HG02938 (cell line): ENCODE results near the gene TMEM82.

Experiments
- ATAC-seq: cut with Tn5 transposase; IDR thresholded peaks from one replicate; pipeline ENCODE4 v1.9.1; 2021; ENCODE audit warnings: mild to moderate bottlenecking, moderate library complexity; ENCODE audit not compliant: unreplicated experiment

Gene TMEM82

DNA sequence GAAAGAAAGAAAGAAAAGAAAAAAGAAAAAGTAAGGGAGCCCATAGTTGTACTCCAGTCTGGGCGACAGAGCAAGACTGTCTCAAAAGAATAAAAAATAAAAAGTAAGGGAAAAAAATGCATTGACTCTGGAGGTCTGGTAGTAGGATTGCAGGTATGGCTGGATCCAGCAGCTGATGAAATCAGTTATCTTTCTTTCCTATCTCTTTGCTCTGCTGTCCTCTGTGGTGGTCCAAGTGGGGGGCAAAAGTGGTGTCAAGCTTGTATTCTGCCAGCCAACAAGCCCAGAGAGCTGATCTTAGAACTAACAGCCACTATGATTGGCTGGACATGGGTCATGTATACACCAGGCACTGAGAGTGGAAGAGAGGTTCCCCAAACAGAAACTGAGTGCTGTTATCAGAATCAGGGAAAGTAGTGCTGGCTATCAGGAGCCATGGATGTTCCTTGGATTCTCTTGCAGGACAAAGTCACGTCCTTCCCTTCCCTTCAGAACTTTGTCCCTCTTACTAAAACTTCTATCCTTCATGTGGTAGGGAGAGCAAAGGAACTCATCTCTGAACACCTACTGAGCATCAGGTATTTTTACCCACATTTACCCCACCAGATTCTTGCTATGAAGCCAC, 12.8 kb downstream of the TMEM82 start:
- ATAC-seq, result no peak

DNA sequence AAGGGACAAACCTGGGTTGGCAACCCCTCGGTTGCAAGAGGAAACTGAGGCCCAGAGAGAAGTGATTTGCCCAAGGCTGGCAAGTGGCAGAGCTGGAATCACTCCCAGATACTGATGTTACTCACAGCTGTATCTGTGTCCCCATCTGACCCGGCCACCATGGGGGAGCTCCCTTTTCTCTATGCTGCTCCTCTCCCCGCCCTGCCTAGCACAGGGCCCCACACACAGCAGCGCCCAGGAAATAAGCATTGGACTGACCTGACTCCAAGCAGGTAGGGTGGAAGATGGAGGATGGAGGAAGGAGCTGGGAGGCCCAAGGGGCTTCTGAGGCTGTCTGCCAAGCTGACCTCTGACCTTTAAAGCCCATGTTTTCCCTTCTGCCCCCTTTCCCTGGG, 13.3 kb downstream of the TMEM82 start:
- no peak for ATAC-seq

DNA sequence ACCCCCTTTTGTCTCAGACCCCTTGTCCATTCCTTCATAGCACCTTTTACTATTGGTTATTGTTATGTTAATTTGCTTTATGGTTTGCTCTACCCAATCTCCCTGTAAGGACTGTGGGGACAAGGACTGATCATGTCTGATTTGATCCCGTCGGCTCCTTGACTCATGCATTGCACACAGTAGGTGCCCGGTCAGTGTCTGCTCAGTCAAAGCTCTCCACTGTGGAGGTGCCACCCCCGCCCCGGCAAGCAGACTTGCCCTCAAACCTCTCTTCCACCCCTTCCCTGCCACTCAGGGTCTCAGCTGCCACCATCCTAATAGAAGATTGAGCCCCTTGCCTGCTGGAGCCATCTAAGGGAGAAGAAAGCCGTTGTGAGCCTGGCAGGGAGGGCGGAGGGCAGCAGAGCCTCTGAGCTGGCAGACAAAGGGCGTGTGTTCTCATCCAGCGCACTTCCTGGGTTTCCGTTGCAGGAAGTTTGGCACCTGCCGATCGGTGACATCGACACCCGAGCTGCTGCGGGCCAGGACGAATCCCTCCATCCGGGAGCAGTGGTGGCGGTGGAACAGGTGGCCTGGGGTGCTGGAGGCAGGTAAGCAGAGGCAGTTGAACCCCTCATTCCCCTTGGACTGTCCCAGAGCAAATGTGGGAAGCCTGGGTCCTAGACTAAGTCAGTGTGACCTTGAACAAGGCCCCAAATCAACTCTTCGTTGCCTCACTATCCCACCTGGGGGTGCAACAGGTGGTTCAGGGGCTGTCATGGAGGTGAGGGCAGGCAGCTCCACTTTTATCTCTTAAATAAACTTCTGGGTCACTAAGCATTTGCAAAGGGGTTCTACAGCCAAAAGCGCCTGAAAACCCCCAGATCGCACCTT, 14.1 kb downstream of the TMEM82 start:
- no peak for ATAC-seq

DNA sequence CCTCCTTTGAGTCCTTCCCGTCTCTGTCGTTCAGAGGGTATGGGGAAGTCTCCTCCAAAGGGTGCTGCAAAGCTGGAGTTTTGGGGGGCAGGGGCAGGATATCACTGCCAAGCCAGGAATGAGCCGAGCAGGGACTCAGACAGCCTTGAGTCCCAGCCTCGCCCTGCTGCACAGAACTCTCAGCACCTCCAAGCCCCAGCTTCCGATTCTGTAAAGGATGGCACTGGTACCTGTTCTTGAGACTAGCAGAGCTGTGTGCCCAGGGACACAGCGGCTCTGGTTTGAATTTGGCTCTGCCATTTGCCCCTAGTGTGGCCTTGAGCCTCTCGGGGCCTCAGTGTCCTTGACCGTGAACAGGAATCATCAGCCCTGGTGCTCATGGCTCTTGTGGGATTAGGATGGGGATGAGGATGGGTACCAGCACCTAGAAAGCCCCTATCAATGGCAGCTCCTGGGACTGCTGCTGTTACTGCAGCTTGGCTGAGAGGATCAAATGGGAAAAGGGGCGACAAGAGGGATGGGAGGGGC, 14.8 kb downstream of the TMEM82 start:
- no peak for ATAC-seq

DNA sequence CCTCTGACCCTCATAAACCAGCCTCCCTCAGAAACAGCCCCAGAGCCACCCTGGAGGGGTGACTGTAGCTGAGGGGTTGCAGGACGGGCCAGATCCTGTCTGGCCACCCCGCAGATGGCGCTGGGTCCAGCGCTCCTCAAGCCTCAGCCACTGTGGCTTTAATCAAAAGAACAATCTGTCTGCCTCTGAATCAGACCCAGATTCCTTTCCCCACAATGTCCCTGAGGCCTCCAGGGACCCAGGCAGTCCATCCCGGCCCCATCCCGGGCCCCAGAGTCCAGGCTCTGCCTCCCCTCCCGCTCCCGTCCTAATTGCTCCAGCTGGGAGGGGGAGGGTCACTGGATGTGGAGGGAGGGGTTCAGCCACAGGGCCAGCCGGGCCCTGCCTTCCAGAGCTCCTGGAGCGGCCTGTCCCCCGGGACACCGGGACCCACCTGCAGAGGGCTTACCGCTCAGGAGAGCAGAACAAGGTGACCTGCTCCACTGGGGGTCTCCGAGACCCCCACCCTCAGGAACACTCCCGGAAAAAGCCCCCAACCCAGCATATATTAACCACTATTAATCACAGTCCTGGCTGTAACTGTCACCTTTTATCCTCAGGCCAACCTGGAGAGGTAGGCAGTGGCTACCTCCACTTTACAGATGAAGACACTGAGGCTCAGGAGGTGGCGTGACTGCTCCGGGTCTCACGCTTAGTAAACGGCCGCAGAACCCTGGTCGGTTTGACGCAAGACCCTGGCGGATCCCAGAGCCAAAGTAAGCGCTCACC, 15.5 kb downstream of the TMEM82 start:
- no peak for ATAC-seq

DNA sequence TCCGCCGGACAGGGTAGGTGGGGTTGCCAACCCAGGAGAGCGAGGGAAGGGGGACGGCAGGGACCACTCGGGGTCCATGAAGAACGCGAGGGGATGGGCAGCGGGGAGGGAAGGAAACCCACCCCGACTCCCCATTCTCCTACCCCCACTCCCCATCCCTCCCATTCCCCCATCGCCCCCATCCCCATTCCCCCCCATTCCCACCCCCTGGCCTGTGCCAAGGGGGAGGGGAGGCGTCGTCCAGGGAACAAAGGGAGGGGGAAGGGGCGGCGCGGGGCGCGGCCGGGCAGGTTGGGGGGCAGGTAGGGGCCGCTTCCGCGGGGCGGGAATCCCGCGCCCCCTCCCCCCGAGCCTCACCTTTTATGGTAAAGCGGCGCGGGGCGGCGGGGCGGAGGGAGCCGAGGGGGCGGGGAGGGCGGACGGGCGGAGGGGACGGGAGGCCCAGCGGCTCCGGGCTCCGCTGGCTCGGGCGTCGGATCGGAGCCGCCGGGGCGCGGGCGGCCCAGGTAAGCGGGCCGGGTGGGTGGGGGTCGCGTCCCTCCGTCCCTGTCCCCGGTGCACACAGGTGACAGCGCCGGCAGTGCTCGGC, 16.1 kb downstream of the TMEM82 start, which contains the start of gene FBLIM1:
Gene FBLIM1 (plus strand): TSS at position 453 of the 589 bp plus-strand sequence. CDS start 6,189 bp downstream, outside the sequence.
- no peak for ATAC-seq

DNA sequence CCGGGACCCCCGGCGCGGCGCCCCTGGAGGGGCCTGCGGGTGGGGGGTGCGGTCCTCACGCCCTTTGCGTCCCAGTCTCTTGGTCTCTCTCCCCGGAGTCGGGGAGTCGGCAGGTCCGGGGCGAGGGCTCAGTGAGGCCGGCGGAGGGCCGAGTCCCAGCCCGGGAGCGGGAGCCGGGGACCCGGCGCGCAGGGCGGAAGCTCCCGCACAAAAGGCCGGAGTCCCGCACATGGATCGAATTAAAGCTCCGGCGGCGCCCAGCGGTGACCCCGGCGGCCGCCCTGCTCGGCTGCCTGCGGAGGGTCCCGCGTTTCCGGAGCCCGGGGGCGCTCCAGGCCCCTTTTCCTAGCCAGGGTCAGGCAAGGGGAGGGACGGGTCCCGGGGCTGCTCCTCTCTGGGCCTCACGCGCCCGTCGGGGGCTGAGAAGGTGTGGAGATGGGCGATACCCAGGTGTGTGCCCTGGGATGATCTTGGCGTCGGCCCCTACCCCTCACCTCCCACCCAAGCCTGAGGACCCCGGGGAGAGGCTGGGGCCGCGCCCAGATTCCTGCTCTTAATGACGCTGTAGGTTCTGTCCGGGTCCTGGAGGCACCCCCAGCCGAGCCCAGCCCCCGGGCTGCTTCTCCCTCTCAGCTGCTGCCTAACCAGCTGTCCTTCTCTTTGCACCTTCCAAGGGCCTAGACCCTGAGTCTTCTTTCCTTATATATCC, 16.8 kb downstream of the TMEM82 start:
- no peak for ATAC-seq

DNA sequence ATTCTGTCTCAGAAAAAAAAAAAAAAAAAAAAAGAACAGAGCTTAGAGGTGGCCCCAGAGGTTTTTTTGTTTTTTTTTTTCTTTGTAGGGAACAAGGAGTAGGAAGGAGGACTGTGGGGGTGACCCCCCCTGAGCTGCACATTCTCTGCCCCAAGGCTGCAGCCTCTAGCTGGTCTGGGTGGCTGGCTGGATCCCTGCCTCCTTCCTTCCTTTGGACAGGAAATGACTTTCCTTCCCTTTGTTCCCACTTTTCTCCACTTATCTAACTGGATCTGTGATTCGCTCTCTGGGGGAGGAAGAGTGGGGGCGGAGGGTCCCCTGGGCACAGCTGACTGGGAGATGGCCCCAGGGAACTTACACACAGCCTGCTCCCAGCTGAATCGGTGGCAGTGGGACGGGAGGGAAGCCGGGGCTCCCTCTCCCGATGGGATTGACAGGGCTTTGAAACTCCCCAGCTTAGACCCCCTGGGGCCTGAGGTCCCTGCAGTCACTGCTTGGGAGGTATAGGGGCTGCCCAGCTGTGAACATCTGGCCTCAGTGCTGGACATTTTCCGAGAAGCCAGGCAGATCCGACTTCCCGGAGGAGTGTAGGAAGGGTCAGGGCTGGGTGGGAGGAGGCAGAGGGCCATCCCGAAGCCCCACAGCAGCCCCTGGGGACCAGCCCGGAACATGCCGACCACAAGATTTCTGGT, 18.4 kb downstream of the TMEM82 start:
- no peak for ATAC-seq

DNA sequence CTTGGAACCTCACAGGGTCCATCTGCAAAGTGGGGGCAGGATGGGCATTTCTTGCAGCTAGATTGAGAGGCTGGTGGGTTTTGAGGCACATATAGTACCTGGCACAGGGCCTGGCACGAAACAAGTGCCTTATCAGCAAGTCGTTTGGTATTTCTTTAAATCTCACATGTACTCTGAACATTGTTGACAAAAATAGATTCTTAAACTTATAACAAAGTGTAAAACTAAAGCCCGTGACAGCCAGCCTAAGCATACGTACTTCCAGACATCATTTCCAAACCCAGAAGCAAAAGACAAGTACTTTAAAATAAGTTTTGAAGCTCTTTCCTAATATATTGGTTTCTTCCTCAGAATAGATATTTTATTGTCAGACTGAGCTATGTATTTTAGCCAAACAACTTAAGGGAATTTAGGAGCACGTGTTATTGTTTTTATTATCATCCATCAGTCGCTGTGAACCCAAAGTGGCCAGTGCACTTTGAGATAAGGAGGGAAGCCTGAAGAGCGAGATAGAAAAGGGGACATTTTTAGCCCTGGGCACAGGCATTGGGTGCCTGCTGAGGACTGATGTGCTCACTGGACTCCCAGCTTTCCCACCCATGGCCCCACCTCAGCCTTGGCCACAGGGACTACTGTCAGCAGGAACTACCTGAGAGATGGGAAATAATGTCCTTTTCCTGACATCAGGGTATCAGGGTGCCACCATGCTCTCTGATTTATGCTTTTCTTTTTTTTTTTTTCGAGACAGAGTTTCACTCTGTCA, 19.2 kb downstream of the TMEM82 start:
- no peak for ATAC-seq

DNA sequence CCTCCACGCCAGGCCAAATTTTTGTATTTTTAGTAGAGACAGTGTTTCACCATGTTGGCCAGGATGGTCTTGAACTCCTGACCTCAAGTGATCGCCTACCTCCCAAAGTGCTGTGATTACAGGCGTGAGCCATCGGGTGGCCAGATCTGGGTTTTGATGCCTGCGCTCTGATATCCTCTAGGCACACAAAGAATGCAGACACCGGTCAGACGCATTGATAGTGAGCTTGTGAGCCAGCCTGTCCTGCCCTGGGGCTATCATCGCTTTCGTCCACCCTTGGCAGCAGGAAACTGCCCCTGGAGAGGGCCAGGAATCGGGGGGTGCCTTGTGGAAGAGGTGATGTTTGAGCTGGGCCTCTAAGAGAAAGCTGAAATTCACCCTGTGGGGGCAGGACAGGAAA, 20.2 kb downstream of the TMEM82 start:
- ATAC-seq, result no peak

DNA sequence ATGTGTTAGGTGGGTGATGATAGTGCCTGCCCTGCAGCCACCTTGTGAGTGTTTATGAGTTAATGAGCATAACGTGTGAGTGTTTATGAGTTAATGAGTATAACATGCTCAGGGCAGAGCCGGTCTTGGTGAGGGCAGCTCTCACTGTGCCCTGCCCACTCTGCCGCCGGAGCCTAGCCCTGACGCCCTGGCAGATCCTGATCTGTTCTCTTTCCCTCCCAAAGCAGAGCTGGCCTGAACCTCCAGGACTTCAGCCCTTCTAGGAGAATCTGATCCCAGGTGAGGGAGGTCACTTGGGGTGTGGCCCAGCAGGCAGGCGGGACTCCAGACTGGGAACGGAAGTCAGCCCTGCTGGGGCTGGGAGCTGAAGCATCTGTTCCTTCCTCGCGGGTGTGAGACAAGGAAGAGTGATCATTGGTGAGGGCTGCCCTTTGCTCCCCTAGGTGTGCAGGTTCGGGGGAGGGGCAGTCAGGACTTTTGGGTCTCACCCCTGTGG, 22.0 kb downstream of the TMEM82 start:
- ATAC-seq, result no peak

DNA sequence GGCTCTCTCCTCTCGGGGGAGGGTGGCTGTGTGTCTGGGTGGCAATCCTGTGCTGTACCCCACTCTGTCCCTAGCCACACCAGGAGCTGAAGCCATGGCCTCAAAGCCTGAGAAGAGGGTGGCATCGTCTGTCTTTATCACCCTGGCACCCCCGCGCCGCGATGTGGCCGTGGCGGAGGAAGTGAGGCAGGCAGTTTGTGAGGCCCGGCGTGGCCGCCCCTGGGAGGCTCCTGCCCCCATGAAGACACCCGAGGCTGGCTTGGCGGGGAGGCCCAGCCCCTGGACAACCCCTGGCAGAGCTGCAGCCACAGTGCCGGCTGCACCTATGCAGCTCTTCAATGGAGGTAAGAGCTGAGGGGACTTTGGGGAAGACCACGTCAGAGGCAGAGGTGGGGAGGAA, 22.6 kb downstream of the TMEM82 start:
- no peak for ATAC-seq

DNA sequence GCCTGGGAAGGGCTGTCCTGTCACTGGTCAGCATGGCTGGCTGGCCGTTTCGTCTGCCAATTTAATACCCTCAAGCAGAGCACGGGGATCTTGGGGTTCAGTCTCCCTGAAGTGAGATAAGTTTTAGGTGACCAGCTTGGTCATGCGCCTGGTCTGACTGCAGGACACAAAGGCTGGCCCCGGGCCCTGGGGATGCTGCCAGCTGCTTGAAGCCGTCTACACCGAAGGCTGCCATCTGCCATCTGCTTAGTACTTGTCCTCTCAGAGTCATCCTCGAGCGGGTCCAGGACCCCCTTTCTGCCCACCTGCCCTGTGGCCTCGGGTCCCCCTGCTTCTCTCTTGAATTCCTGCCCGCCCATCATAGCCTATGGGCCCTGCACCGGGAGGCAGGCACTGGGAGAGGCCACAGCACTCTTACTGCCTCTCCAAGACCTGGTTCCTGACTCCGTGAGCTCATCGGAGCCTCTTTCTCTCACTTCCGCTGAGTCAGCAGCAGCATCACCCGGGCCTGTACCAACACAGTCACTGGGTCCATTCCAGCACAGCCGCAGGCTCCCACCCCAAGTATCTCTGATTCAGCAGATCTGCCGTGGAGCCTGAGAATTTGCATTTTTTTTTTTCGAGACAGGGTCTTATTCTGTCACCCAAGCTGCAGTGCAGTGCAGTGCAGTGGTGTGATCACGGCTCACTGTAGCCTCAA, 23.3 kb downstream of the TMEM82 start:
- ATAC-seq, result no peak

DNA sequence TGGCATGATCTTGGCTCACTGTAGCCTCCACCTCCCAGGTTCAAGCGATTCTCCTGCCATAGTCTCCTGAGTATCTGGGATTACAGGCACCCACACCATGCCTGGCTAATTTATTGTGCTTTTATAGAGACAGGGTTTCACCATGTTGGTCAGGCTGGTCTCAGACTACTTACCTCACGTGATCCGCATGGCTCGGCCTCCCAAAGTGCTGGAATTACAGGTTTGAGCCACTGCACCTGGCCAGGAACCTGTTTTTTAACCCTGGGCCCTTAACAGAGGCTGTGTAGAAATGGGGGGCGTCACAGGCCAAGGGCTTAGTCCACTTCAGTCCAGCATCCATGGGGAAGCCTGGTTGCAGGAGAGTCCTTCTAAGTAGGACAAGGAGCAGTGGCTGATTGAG, 25.6 kb downstream of the TMEM82 start:
- ATAC-seq, result no peak

DNA sequence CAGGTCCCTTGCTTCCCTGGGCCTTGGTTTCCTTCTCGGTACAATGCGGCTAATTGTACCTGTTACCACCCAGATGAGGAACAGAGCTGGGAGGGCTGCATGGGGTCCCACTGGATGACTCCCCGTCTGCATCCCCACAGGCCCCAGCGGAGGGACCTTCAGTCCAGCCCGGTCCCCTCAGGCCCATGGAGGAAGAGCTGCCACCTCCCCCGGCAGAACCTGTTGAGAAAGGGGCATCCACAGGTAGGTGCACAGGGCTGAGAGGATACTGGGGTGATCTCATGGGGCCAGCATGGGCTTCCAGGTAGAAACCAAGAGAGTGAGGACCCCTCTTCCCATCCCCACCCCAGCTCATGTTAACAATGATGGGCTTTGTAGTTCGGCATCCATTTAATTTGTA, 26.1 kb downstream of the TMEM82 start:
- ATAC-seq, result no peak

DNA sequence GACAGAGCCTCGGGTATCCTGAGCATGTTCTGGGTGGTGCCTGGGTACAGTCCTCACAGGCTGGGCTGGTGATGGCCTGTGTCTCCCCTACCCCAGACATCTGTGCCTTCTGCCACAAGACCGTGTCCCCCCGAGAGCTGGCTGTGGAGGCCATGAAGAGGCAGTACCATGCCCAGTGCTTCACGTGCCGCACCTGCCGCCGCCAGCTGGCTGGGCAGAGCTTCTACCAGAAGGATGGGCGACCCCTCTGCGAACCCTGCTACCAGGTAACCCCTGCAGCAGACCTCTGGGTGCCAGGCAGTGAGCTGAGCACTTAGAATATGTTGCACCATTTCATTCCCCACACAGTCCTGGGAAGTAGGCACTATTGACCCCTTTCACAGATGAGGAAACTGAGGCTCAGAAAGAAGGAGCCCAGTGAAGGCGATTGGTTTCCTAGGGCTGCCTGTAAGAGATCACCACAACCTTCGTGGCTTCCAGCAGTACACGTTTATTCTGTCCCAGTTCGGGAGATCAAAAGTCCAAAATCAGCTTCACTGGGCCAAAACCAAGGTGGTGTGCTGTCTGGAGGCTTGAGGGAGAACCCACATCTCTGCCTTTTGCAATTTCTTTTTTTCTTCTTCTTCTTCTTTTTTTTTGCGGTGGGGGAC, 28.1 kb downstream of the TMEM82 start:
- ATAC-seq, result no peak

DNA sequence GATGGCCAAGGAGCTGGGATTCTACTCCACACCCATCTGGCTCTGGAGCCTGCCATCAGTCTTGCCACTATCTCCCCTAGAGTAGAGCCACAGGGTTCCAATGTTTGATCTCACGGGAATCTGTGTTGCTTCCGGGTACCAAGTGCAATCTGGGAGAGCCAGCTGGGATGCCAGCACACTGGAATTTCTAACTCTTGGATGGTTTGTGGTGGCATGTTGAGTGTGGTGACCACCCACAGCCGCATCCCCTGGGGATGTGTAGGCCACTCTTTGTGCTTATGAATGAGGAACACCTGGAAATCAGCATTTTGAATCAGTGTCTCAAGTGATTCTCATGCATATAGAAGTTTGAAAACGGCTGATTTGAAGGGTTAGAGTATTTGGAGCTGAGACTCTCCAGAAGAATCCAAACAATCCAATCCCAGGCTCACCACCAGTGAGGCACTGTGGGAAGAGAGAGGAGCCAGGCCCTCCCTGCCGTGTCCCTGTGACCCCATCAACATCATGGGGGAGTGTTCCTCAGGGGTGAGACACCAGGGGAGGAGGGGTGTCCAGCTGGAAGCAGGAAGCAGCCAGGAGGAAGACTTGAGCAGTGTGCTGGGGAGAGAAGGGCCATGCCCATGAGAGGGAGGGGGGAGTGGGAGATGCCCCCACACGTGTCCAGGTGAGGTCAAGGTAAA, 29.7 kb downstream of the TMEM82 start:
- ATAC-seq, result no peak
